Gastroesophageal sphincter (tissue), 4 donors: ENCODE measurements around the gene SMARCAL1. TPM values are rescaled to one million over a fixed set of nuclear protein-coding genes. Genes with fewer than 3 reads are reported as not detected.

ENCODE experiments used
- ATAC-seq: fragments of 150-250 bp; one replicate; pipeline ENCODE4 v1.9.1; 2016; ENCODE audit warnings: mild to moderate bottlenecking, moderate library complexity
- H3K27ac ChIP-seq, 4 donors: fragments of 200-600 bp; sonication (generic) in 3 of 4; 1 replicate in 3 of 4; 2 replicates in 1 of 4; pipeline ENCODE4 v1.5.1; 2016 to 2019
- H3K27me3 ChIP-seq: fragments of 200-600 bp; sonication (generic); one replicate; pipeline ENCODE4 v1.5.1; 2019
- H3K36me3 ChIP-seq, 2 donors: fragments of 200-600 bp; sonication (generic); one replicate each; pipeline ENCODE4 v1.5.1; 2019; ENCODE audit warnings: control low read depth in 1 of 2
- H3K4me1 ChIP-seq, 3 donors: fragments of 200-600 bp; sonication (generic); 1 replicate in 2 of 3; 2 replicates in 1 of 3; pipeline ENCODE4 v1.5.1; 2016 to 2019; ENCODE audit warnings: control low read depth in 2 of 3
- H3K4me3 ChIP-seq, 2 donors: fragments of 200-600 bp; sonication (generic); one replicate each; pipeline ENCODE4 v1.5.1; 2019; ENCODE audit warnings: mild to moderate bottlenecking in 1 of 2, moderate library complexity in 1 of 2
- H3K9me3 ChIP-seq, 3 donors: fragments of 200-600 bp; sonication (generic); one replicate each; pipeline ENCODE4 v1.5.1; 2017 to 2019; ENCODE audit warnings: control low read depth in 2 of 3
- CTCF ChIP-seq, 4 experiments: fragments of 200-600 bp in 2 of 4; fragments of 450-650 bp in 2 of 4; sonication (generic) in 1 of 4; IDR thresholded peaks; one replicate each; pipeline ENCODE4 v1.5.1; 2017 to 2019; ENCODE audit warnings: antibody characterized with exemption in 4 of 4, mild to moderate bottlenecking in 2 of 4, moderate library complexity in 2 of 4
- EP300 ChIP-seq: sonication (generic); formaldehyde crosslinking; IDR thresholded peaks from one replicate; pipeline ENCODE4 v1.6.1; 2017; ENCODE audit warnings: antibody characterized with exemption, mild to moderate bottlenecking
- POLR2A ChIP-seq, 2 donors: fragments of 450-650 bp; IDR thresholded peaks; one replicate each; pipeline ENCODE4 v1.6.1; 2017; ENCODE audit warnings: antibody characterized with exemption in 2 of 2, mild to moderate bottlenecking in 2 of 2, moderate library complexity in 1 of 2
- POLR2AphosphoS5 ChIP-seq: sonication (generic); formaldehyde crosslinking; IDR thresholded peaks from one replicate; pipeline ENCODE4 v1.6.1; 2017; ENCODE audit warnings: antibody characterized with exemption
- WGBS, 2 donors: methylation state at CpG; one replicate each; pipeline ENCODE4 v1.1.5; 2018; ENCODE audit warnings: low coverage in 1 of 2; 5-methylcytosine and 5-hydroxymethylcytosine counted together
- total RNA-seq, 4 donors: library from RNA; depleted of rRNA; stranded (reverse); fragments of >200 nt; gene quantifications; one replicate each; pipeline ENCODE4 v1.1.0, GENCODE V29; 2016

Gene SMARCAL1
- total RNA-seq, 4 donors from 2014 or later: 7.5 to 14.7 (median 10.7) TPM

DNA sequence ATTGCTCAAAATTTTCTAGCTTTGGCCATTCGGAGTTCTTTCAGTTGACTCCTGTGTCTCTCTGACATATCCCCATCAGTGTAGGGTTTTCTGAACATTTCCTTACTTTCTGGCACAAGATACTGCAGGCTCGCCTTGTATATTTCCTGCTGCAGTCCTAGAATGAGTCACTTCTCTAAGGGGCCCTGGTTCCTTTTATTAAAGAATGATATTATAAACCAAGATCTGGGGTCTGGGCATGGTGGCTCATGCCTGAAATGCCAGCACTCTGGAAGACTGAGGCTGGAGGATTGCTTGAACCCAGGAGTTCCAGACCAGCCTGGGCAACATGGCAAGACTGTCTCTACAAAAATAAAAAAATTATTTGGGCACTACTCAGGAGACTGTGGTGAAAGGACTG lies 83.4 kb downstream of the SMARCAL1 start:
- 41 to 74% methylated on average over 2 of the region's 2 CpGs for WGBS, 2 donors
- Histone ChIP-seq H3K9me3 (no peaks in the 10 kb centered on the region), H3K36me3 (peaks cover 0 to 12% of the 10 kb centered on the region in 2 donors), H3K4me3 (no peak overlapping the region), H3K4me1 (peaks cover 5 to 26% (median 12%) of the 10 kb centered on the region in 3 donors), H3K27ac (no peak overlapping the region), H3K27me3 (no peaks in the 10 kb centered on the region)
- ATAC-seq: no peak
- TF ChIP-seq POLR2A (IDR thresholded peaks at IDR 0.05): no peak
- TF ChIP-seq EP300: no peak
- TF ChIP-seq CTCF (IDR thresholded peaks at IDR 0.05): no peak
- TF ChIP-seq POLR2AphosphoS5: no peak

- Histone ChIP-seq H3K4me1 (peaks cover 5 to 45% (median 12%) of the 10 kb centered on the region in 3 donors), H3K9me3 (no peaks in the 10 kb centered on the region), H3K4me3 (peak overlapping the region; percentile 53 to 66), H3K27me3 (no peaks in the 10 kb centered on the region), H3K36me3 (peaks cover 0 to 30% of the 10 kb centered on the region in 2 donors), H3K27ac (peak overlapping the region; percentile 63 to 90 (median 84))
- TF ChIP-seq EP300 (no peak), POLR2AphosphoS5 (no peak), POLR2A (IDR thresholded peaks at IDR 0.05) (no peak), CTCF (IDR thresholded peaks at IDR 0.05) (no peak)
- 57 to 60% methylated on average over 3 to 5 of the region's 6 CpGs for WGBS, 2 donors
- no peak for ATAC-seq
Measured at GRCh38 chr2:216497382-216498069, 85.2 kb downstream of the SMARCAL1 start.

- 2% methylated on average over 6 of the region's 6 CpGs; no CpG with 5 or more reads in 1 of the 2 donors for WGBS, 2 donors
- Histone ChIP-seq H3K9me3 (no peaks in the 10 kb centered on the region), H3K27me3 (no peaks in the 10 kb centered on the region), H3K36me3 (peaks cover 0 to 35% of the 10 kb centered on the region in 2 donors), H3K27ac (peak overlapping the region; percentile 63 to 90 (median 84)), H3K4me3 (peak overlapping the region; percentile 53 to 66), H3K4me1 (peaks cover 5 to 47% (median 12%) of the 10 kb centered on the region in 3 donors)
- TF ChIP-seq POLR2AphosphoS5 (no peak), EP300 (no peak), POLR2A (IDR thresholded peaks at IDR 0.05) (no peak), CTCF (IDR thresholded peaks at IDR 0.05) (no peak)
- no peak for ATAC-seq
Measured at GRCh38 chr2:216498070-216498378, 85.7 kb downstream of the SMARCAL1 start.

GRCh38 chr2:216498379-216499352 lies 86.4 kb downstream of the SMARCAL1 start, which contains the start of gene RPL37A:
TSS of gene RPL37A (plus strand) at chr2:216498844. CDS start at chr2:216498875, 31 bp downstream.
- 0% methylated on average over 5 to 12 of the region's 54 CpGs for WGBS, 2 donors
- Histone ChIP-seq H3K27me3 (no peaks in the 10 kb centered on the region), H3K9me3 (no peaks in the 10 kb centered on the region), H3K27ac (peak within 1 kb of the TSS; percentile 63 to 90 (median 84)), H3K4me1 (peaks cover 5 to 51% (median 12%) of the 10 kb centered on the region in 3 donors), H3K36me3 (peaks cover 0 to 42% of the 10 kb centered on the region in 2 donors), H3K4me3 (peak within 1 kb of the TSS; percentile 53 to 66)
- TF ChIP-seq CTCF (IDR thresholded peaks at IDR 0.05) (no peak), POLR2A (IDR thresholded peaks at IDR 0.05) (peak; percentile 86), EP300 (no peak), POLR2AphosphoS5 (peak; percentile 99)
- ATAC-seq: peak; percentile 98
